OCI-LY3 (cell line): ENCODE data around the gene NODAL.

ENCODE experiments used
- EZH2phosphoT487 ChIP-seq: fragments of 200-600 bp; shearing (Covaris generic); IDR thresholded peaks from 2 replicates; pipeline ENCODE4 v1.6.1; 2018; ENCODE audit warnings: antibody characterized with exemption, mixed run types, low read depth
- TF ChIP-seq, protein P1 (sequence below): fragments of 200-600, 300-600 bp; sonication (generic); IDR thresholded peaks from 2 replicates; pipeline ENCODE4 v1.5.1; 2014; ENCODE audit warnings: antibody characterized with exemption, low read length, low read depth

GRCh38 chr10:70479626-70480238, 38.3 kb upstream of the NODAL start:
- TF ChIP-seq, protein P1, sequence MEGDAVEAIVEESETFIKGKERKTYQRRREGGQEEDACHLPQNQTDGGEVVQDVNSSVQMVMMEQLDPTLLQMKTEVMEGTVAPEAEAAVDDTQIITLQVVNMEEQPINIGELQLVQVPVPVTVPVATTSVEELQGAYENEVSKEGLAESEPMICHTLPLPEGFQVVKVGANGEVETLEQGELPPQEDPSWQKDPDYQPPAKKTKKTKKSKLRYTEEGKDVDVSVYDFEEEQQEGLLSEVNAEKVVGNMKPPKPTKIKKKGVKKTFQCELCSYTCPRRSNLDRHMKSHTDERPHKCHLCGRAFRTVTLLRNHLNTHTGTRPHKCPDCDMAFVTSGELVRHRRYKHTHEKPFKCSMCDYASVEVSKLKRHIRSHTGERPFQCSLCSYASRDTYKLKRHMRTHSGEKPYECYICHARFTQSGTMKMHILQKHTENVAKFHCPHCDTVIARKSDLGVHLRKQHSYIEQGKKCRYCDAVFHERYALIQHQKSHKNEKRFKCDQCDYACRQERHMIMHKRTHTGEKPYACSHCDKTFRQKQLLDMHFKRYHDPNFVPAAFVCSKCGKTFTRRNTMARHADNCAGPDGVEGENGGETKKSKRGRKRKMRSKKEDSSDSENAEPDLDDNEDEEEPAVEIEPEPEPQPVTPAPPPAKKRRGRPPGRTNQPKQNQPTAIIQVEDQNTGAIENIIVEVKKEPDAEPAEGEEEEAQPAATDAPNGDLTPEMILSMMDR = no peak
- TF ChIP-seq EZH2phosphoT487 = no peak
